Stimulated activated CD4-positive, alpha-beta T cell treated with anti-CD3 and anti-CD28 coated beads, Interleukin-4, amount 100 ng/mL, for 1 hour (primary cell): ENCODE results near the gene ZNRF1.
A peak's percentile ranks its signal among the peaks of the same experiment; 100 is the strongest.
"Not testable (repeated sequence)": the region's sequence is repeated elsewhere in the genome, so short reads cannot be mapped to it uniquely, and the experiment has no call there.

ENCODE experiments used
- DNase-seq: peaks from one replicate; pipeline ENCODE4 v3.0.0-alpha.2; 2020

Gene ZNRF1

DNA sequence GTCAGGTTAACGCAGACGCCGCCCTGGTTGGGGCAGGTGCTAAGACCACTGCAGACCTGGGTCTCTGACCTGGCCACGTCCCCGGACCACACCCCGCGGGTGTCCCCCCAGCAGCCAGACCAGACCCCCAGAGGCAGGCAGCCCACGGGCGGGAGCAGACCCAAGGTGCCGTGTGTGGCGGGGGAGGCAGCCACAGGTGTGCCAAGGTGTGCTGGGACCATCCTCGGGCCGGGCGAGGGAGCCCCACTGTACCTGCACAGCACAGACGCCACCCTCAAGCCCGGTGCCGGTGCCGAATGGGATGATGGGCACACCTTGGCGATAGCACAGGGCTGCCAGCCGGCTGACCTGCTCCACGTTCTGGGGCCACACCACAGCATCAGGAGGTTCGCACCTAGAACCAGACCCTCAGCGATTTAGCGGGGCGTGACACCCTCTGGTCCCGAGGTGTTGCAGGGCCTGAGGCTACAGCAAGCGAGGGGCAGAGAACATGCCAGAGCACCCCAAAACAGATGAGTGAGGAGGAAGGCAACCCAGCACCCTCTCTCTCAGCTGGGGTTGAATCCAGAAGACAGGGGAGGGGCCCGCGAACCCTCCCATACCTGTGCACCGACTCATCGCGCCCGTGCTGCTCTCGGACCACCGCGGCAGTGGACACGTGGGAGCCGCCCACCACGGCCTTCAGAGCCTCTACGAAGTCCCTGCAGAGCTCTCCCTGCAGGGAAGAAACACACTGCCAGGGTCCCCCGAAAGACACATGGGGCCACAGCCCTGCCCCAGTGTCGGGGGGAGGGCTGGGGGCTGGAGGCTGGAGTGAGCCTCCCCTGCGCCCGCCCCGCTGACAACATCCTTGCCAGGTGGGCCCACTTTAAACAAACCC is 116.4 kb downstream of the ZNRF1 start:
- no peak for DNase-seq

DNA sequence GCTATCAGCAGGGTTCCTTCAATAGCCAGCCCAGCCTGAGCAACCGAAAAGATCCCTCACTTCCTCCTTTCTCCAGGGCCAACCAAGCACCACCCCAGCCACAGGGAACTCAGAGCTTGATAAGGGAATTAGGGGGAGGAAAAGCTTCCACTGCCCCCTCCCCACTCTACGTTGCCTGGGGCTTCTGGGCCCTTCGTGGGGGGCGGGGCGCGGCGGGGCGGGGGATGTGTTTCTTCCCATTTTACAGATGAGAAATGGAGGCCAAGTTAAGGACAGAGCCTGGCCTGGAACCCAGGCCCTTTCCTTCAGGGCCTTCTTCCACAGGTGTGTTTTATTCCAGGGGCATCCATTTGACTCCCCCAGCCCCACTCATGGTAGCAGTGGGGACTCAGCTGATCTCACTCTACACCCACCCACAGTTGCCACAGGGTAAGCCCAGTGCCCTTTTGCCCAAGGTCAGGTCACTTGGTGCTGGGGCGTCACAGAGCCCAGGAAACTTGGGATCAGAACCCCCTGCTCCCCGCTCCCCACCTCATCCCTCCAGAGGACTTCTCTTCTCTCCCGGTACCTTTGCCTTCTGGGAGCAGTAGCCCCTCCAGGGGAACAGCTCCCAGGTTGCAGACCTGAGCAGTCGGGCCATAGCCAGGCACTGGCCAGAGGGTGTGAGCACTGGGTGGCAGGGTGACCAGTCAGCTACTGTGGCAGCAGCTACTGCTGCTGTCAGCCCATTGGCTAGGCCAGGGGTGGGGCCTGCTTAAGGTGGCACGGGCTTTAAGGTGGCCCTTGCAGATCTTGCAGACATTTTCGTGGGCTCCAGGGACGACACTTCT is 117.5 kb downstream of the ZNRF1 start, which contains the start of gene LDHD:
TSS of gene LDHD (minus strand) at position 700 of the 830 bp plus-strand sequence. CDS start at position 640, 60 bp downstream.
- no peak for DNase-seq

DNA sequence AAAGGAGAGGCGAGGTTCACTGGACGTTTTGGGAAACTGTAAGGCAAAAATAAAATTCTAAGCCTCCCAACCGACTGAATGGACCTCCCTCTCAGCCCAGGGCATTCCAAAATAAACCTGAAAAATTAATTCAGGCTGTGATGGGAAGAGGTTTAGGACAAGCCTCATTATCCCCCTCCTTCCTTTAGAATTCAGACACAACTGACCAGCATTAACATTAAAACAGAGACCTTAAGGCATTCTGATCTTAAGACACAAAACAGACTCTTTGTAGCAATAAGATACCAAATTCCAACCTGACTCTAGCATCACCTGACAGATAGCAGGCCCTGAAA is 118.1 kb downstream of the ZNRF1 start:
- DNase-seq, result no peak

DNA sequence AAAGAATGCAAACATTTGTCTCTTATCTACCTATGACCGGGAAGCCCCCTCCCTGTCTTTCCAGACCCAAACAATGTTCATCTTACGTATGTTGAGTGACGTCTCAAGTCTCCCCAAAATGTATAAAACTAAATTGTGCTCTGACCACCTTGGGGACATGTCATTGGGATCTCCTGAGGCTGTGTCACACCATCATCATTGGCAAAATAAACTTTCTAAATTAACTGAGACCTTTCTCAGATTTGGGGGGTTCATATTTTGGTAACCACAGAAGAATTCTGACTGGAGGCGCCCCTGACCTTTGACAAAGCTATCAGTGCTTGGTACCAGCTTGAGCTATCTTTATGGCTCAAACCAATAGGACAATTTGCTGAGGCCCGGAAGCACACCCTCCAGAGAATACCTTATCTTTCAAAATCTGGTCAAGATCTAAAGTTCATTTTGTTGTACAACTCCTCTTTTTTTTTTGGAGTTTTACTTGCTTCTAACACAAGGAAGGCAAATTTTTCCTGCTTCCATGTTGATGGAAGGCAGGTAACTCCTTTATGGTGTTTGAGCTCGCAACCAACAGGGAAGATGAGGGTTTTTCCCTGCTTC is 120.2 kb downstream of the ZNRF1 start:
- DNase-seq, result no peak

DNA sequence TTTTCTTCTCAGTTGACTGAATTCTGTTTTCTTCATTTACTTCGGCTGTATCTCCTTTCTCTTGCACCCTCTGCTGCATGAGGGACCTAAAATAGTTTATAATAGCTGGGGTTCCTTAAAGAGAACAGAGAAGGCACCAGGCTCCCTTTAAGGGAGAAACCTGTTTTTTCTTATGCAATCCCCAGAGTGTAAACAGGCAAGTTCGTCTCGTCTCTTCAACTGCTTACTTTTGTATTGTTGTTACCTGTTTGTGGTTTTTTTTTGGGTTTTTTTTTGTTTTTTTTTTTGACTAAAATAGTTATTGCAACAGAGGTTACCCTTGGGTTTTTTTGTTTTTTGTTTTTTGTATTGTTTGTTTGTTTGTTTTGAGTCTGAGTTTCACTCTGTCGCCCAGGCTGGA is 121.4 kb downstream of the ZNRF1 start:
- DNase-seq, result no peak

DNA sequence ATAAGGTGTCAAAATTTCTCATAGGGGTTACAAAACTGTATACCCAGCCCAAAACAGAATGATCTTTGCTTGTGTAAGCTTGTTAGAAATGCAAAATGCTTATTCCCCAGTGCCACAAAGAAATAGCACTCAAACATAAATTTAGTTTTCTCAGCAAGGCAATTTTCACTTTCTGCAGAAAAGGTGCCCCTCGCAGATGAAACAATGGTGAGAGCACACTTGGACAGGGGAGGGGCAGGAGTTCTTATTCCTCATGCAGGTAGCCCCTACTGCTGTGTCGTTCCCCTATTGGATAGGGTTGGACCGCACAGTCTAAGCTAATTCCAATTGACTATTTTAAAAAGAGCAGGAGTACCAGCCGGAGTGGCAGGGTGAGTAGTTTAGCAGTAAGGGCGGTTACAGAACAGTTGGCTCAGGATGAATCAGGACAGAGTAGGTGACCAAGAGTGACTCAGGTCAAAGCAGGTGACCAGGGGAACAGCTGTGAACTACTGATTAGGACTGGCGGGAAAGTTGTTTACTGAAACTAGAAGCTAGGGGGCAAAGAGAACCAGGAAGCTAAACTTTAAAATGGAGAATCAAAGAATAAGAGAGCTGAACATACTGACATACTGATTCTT is 123.2 kb downstream of the ZNRF1 start:
- no peak for DNase-seq

DNA sequence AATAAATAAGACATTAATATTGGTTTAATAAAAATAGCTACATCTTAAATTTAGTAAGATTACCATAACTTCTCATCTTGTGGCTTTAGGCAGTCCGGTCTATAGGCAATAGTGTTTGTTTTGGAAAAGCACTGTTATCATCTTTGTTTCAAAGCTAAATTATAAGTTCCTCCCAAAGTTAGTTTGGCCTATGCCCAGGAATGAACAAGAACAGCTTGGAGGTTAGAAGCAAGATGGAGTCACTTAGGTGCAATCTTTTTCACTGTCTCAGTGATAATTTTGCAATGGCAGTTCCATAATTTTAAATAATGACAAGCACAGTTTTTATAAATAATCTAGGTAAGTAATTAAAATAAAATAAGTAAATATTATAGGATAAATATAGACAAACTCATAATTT is 123.8 kb downstream of the ZNRF1 start:
- no peak for DNase-seq

DNA sequence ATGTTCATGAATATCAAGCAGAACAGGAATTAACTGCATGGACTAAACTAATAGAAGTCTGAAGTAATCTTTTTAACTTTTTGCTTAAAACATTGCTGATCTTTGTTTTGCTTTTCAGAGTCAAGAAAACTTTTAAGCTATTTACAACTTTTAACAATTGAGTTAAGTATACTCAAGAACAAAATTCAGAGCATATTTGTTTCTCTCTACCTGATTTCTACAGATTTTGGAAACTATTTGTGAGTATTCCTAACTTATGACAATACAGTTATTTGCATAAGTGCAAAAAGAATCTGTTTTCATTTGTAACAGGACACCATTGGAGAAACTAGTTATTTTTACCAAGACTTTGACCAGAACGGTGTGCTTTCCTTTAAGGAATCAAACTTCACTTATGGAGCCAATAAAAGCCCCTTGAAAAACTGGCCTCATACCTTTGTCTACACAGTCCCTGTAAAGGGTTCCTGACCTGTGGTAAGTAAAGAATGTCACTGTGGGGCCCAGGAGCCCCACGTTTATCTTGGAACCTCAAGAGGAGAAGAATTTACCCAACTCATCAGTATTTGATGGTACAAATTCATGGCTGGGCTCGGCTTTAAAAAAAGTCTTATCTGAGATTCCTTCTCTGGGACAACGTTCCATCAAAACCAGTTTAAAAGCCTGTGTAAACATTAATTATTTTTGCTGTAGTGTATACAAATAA is 129.0 kb downstream of the ZNRF1 start:
- DNase-seq, result no peak

DNA sequence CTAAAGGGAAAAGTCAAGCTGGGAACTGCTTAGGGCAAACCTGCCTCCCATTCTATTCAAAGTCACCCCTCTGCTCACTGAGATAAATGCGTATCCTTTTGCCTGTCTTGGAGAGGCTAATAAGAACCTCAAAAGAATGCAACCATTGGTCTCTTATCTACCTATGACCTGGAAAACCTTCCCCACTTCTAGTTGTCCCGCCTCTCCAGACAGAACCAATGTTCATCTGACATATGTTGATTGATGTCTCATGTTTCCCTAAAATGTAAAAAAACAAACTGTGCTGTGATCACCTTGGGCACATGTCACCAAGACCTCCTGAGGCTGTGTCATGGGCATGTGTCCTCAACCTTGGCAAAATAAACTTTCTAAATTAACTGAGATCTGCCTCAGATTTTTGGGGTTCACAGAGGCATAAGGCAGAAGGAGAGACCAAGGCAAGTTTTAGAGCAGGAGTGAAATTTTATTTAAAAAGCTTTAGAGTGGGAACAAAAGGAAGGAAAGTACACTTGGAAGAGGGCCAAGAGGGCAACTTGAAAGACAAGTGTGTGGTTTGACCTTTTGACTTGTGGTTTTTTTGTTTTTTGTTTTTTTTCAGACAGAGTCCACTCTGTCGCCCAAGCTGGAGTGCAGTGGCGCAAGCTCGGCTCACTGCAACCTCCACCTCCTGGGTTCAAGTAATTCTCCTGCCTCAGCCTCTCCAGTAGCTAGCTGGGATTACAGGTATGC is 130.8 kb downstream of the ZNRF1 start:
- DNase-seq, result not testable (repeated sequence)

DNA sequence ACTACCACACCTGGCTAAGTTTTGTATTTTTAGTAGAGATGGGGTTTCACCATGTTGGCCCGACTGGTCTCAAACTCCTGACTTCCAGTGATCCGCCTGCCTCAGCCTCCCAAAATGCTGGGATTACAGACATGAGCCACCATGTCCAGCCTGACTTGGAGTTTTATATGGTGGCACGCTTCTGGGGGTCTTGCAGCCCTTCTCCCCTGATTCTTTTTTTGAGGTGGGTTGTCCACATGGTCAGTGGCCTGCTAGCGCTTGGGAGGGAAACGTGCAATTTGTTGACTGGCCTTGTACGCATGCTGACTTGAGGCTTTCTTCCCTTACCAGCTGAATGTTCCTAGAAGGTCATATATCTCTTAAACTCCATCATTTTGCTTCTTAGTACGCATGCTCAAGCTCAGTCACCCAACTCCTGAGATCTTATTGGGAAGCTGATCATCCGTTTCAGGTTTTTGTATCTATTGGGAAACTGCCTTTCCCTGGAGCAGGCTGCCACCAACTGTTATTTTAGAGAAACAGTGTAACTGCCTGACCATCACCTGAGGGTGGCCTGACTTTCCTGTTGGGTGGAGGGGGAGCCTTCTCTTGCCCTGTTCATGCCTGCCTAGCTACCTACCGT is 131.4 kb downstream of the ZNRF1 start:
- DNase-seq, result no peak

DNA sequence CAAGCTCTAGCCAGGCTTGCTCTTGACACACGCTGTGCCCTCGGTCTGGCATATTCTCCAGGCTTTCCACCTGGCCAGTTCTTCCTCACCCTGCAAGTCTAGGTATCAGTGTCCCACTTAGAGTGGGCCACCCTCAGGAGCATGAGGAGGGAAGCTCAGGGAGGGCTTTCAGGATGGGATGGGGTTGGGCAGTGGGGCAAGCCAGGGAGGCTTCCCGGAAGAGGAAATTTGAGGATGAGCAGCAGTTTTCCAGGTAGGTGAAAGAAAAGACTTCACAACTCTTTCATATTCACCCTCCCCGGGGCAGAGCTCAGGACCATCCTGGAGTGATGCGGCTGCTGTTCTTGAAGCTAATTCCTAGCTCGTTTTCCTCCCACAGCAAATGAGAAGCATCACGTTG is 132.3 kb downstream of the ZNRF1 start:
- no peak for DNase-seq

DNA sequence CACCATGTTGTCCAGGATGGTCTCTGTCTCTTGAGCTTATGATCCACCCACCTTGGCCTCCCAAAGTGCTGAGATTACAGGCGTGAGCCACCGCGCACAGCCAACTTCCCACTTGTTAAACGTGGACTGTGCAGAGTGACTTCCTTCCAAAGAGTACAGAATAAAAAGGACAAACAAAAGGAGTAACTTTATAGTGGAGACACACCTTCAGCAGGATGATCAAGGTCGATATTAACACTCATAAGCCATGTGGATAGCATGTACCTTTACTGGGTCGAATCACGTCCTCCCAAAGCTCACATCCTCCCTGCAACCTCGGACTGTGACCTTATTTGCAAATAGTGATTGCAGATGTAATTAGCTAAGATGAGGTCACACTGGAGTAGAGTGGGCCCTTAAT is 139.4 kb downstream of the ZNRF1 start:
- no peak for DNase-seq

DNA sequence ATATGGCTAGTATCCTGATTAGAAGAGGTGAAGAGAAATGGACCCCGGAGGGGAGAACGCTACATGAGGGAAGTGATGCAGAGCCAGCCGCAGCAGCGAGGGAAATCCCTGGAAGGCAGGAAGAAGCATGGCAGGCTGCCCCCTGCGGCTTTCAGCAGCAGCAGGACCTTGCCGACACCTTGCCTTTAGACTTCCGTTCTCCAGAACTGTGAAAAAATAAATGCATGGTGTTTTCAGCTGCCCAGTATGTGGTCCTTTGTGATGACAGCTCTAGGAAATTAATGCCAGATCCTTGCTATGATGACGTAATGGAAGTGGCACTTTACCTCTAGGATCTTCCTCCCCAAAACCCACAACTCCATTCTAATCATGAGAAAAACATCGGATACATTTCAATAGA is 139.8 kb downstream of the ZNRF1 start:
- no peak for DNase-seq

DNA sequence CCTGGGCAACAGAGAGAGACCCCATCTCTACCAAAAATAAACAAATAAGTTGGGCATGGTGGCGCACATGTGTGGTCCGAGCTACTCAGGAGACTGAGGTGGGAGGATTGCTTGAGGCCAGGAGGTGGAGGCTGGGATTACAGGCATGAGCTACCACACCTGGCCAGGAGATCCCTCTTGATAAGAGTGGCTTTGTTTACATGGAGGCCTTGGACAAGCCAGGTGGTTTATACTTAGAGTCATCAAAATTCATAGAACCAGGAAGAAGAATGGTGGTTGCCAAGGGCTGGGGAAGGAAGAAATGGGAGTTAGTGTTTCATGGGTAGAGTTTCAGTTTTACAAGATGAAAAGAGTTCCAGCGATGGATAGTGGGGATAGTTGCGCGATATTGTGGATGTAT is 140.7 kb downstream of the ZNRF1 start:
- no peak for DNase-seq

DNA sequence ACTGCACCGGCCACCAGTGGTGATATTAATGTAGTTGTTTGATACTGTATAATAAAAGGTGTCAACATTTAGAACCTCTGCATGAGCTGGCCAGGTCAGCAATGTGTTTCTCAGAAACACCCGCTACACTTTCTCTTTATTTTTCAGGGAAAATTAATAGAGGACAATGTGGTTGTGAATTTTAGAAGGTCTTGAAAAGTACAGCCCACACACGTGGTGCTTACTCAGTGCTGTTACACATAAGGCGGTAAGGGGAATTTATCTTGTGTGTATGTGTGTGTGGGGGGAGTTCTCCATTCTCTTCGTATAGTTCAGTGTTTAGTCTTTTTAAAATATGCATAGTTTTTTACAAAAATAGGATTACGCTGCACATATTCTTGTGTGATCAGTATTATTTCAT is 145.1 kb downstream of the ZNRF1 start:
- no peak for DNase-seq

DNA sequence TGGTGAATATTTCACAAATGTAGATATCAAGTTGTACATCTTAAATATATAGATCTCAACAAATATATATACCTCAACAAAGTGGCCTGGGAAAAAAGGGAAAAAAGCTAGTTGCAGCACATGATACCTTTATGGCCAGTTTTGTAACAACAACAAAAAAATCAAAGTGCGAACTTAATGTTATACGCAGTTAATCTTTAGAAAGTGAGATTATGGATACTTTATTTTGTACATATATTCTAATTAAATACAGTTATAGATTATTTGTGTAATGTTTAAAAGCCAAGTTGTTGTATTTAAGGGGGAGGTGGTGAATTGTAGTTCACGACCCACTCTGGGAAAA is 149.1 kb downstream of the ZNRF1 start:
- DNase-seq, result no peak

DNA sequence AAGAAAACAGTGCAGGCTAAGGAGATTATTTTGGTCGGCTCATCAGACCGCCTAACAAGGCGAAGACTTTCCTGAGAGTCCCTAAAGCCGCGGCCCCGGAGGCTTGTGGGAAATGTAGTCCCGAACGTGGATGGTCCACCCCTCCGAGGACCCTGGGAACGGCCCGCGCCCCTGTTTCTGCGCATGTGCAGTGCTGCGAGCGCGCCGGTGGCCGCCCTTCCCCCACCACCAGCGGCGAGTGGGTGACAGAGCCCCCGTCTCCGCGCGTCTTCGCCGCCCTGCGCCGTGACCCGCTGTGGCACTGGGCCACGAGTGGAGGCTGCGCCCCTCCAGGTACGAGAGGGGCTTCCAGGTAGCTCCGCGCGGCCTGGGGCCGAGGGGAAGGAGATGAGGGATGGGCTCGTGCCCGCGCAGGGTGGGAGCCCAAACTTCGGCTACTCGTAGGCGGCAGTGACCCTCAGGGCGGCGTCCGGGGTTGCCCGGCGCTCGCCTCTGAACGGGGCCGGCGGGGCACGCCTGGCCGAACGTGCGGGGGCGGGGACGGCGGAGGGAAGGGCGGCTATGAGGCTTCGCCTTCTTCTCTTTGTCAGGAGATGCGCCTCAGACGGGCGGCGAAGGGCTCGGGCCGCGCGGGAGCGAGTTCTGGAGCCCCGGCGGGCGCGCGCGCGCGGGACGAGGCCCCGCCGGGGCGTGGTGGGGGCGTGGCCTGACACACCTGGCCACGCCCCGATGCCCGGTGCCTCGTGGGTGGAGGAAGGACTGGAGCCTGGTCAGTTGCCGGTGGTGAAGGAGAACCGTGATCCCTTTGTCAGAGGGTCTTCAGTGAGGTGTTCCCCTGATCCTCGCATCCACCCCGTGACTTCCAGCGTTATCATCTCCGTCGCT is 149.7 kb downstream of the ZNRF1 start, which contains the start of gene ZFP1:
TSS of gene ZFP1 (plus strand) at position 214 of the 885 bp plus-strand sequence. CDS start 4,428 bp downstream, outside the sequence.
- DNase-seq, result peak; percentile 95

DNA sequence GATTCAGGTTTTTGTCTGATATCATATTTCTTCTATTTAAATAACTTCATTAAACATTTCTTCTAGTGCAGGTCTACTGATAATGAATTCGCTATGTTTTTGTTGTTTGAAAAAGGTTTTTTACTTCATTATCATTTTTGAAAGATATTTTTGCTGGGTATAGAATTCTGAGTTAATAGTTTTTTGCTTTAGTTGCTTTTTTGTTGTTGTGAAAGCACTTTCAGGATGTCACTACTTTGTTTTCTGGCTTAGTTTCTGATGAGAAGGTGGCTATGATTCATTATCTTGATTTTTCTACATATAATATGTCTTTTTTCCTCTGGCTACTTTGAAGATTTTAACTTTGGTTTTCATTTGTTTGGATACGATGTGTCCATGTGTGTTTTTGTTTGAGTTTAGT is 153.0 kb downstream of the ZNRF1 start:
- DNase-seq, result no peak

DNA sequence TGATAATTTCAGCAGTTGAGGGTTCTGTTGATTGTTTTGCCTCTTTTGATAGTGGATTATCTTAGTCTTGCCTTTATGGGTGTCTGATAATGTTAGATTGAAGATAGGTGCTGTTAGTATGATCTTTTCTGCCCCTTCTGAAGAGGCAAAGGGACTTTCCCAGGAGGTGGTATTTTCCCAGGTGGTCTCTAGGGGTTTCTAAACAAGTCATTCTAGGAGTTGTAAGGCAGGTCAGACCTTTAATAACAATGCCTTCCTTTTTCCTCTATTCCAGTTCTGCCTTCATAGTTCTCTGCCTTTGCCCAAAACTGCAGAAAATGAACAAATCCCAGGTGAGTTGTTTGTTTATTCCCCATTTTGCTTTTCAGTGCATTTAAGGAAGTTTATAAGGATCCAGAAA is 153.8 kb downstream of the ZNRF1 start:
- no peak for DNase-seq

DNA sequence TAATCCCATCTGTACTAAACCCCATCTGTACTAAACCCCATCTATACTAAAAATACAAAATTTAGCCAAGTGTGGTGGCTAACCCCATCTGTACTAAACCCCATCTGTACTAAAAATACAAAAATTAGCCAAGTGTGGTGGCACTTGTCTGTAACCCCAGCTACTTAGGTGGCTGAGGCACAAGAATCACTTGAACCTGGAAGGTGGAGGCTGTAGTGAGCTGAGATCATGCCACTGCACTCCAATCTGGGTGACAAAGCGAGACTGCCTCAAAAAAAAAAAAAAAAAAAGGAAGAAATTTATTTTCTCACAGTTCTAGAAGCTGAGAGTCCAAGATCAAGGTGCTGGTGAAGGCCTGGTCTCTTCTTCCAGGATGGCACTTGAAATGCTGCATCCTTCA is 161.6 kb downstream of the ZNRF1 start:
- no peak for DNase-seq
